22Rv1 (cell line): ENCODE measurements around the gene COLQ.

ENCODE experiments used
- CTCF ChIP-seq: fragments of 450-650 bp; IDR thresholded peaks from 2 replicates; pipeline ENCODE4 v1.5.1; 2017; ENCODE audit warnings: mild to moderate bottlenecking
- ZFX ChIP-seq: fragments of 450-650 bp; IDR thresholded peaks from 2 replicates; pipeline ENCODE4 v1.6.1; 2017; ENCODE audit warnings: antibody characterized with exemption, borderline replicate concordance

DNA sequence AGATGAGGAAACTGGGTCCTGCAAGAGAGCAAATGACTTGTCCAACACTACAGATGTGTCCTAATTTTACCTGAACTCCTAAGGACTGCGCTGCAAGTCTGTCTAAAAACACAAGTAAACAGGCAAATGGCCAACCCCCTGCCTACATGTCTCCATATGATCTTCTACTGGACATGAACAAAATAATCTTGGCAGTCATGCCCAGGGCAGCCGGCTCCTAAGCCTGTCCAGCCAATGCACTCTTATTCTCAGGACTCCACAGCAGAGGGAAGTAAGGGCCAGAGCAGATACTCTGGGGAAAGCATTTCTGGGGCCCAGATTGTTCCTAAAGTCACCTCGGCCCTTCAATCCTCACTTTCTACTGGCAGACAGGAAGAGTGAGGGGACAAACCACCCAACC lies 10.3 kb downstream of the COLQ start:
- no peak for TF ChIP-seq CTCF
- TF ChIP-seq ZFX = no peak
